Lung (tissue), 12 donors: ENCODE results near the gene DNAH5. TPM values are rescaled to one million over a fixed set of nuclear protein-coding genes. Genes with fewer than 3 reads are reported as not detected.

ENCODE experiments used
- ATAC-seq: fragments of 200-7000 bp; cut with Tn5 transposase; one replicate; pipeline ENCODE4 v1.9.1; 2020; ENCODE audit warnings: moderate number of reproducible peaks; ENCODE audit not compliant: insufficient read depth, low FRiP score
- DNase-seq, 3 donors: peaks; one replicate each; pipeline ENCODE4 v3.0.0-alpha.2; 2013 to 2017
- H3K27ac ChIP-seq, 2 donors: one replicate each; pipeline ENCODE4 v1.5.1; 2013; ENCODE audit warnings: mild to moderate bottlenecking in 2 of 2, moderate library complexity in 2 of 2, control low read depth in 1 of 2, inconsistent platforms in 1 of 2, low read depth in 1 of 2, low read length in 1 of 2
- H3K27me3 ChIP-seq, 3 donors: one replicate each; pipeline ENCODE4 v1.5.1; 2013; ENCODE audit warnings: low read length in 2 of 3; ENCODE audit not compliant: control insufficient read depth in 3 of 3, insufficient read depth in 3 of 3
- H3K36me3 ChIP-seq, 4 donors: one replicate each; pipeline ENCODE4 v1.5.1; 2013; ENCODE audit warnings: low read length in 4 of 4, mild to moderate bottlenecking in 1 of 4, moderate library complexity in 1 of 4; ENCODE audit not compliant: control insufficient read depth in 4 of 4, insufficient read depth in 4 of 4
- H3K4me1 ChIP-seq, 5 donors: one replicate each; pipeline ENCODE4 v1.5.1; 2013; ENCODE audit warnings: low read length in 5 of 5, mild to moderate bottlenecking in 2 of 5, moderate library complexity in 1 of 5; ENCODE audit not compliant: control insufficient read depth in 5 of 5, insufficient read depth in 5 of 5
- H3K4me3 ChIP-seq: one replicate; pipeline ENCODE4 v1.5.1; 2013; ENCODE audit warnings: mild to moderate bottlenecking, control low read depth, moderate library complexity
- H3K9ac ChIP-seq, 2 donors: one replicate each; pipeline ENCODE4 v1.5.1; 2013; ENCODE audit warnings: low read length in 2 of 2, control low read depth in 1 of 2; ENCODE audit not compliant: insufficient read depth in 1 of 2
- H3K9me3 ChIP-seq, 4 donors: one replicate each; pipeline ENCODE4 v1.5.1; 2013; ENCODE audit warnings: low read length in 3 of 4, mild to moderate bottlenecking in 1 of 4, moderate library complexity in 1 of 4; ENCODE audit not compliant: control insufficient read depth in 4 of 4, insufficient read depth in 3 of 4
- CTCF ChIP-seq: IDR thresholded peaks from 2 replicates; pipeline ENCODE4 v1.5.1; 2012; ENCODE audit warnings: mild to moderate bottlenecking; ENCODE audit errors: control extremely low read depth, extremely low read depth
- WGBS, 2 donors: extraction: QIAGEN DNeasy Blood & Tissue Kit; methylation state at CpG; one replicate each; pipeline ENCODE4 v1.1.7; 2013; 5-methylcytosine and 5-hydroxymethylcytosine counted together
- polyA plus RNA-seq, 2 donors: library from polyadenylated mRNA; stranded (reverse); fragments of 200-250 nt; gene quantifications; one replicate each; pipeline ENCODE4 v1.2.1, GENCODE V29; 2013
- total RNA-seq, 2 donors: library from RNA; depleted of rRNA in 1 of 2; stranded (reverse); fragments of >200 nt in 1 of 2; gene quantifications; one replicate each; pipeline ENCODE4 v1.2.1, GENCODE V29; 2014 to 2021
- donor health status: control.
- donor health status: control.
- donor health status: Bipolar disorder and iron deficiency.
- donor health status: healthy.
- donor health status: DM: yes; HTN: yes; CAD: no.

The DNAH5 gene
- total and polyA plus RNA-seq, 4 donors, result 2.7 to 29.7 (median 16.2) TPM

GRCh38 chr5:13660072-13660471 lies 284.4 kb downstream of the DNAH5 start:
- H3K27me3 ChIP-seq, result no peaks in the 10 kb centered on the region
- H3K9ac ChIP-seq, result no peak overlapping the region
- no peak for DNase-seq
- no peak for TF ChIP-seq CTCF
- H3K36me3 ChIP-seq, result no peaks in the 10 kb centered on the region
- H3K4me1 ChIP-seq, result no peaks in the 10 kb centered on the region
- no peak overlapping the region for H3K4me3 ChIP-seq
- no peak overlapping the region for H3K27ac ChIP-seq
- no peaks in the 10 kb centered on the region for H3K9me3 ChIP-seq
- no peak for ATAC-seq
- WGBS, 2 donors, result 45 to 56% methylated on average over 3 of the region's 3 CpGs

- Histone ChIP-seq H3K9me3 (no peaks in the 10 kb centered on the region), H3K4me3 (no peak overlapping the region), H3K4me1 (no peaks in the 10 kb centered on the region), H3K36me3 (no peaks in the 10 kb centered on the region), H3K9ac (no peak overlapping the region), H3K27ac (no peak overlapping the region), H3K27me3 (no peaks in the 10 kb centered on the region)
- peak in 1 of 3 donors; percentile 0 for DNase-seq
- WGBS, 2 donors, result 78 to 89% methylated on average over 3 of the region's 3 CpGs
- ATAC-seq, result no peak
- no peak for TF ChIP-seq CTCF
Observed at GRCh38 chr5:13659391-13659790, 285.1 kb downstream of the DNAH5 start.

GRCh38 chr5:13658761-13659160 lies 285.7 kb downstream of the DNAH5 start:
- 76 to 83% methylated on average over 4 of the region's 4 CpGs for WGBS, 2 donors
- no peak overlapping the region for H3K9ac ChIP-seq
- H3K27me3 ChIP-seq, result no peaks in the 10 kb centered on the region
- no peaks in the 10 kb centered on the region for H3K36me3 ChIP-seq
- DNase-seq, result no peak
- no peak for ATAC-seq
- no peak overlapping the region for H3K4me3 ChIP-seq
- H3K9me3 ChIP-seq, result no peaks in the 10 kb centered on the region
- no peaks in the 10 kb centered on the region for H3K4me1 ChIP-seq
- H3K27ac ChIP-seq, result no peak overlapping the region
- TF ChIP-seq CTCF, result no peak

DNA sequence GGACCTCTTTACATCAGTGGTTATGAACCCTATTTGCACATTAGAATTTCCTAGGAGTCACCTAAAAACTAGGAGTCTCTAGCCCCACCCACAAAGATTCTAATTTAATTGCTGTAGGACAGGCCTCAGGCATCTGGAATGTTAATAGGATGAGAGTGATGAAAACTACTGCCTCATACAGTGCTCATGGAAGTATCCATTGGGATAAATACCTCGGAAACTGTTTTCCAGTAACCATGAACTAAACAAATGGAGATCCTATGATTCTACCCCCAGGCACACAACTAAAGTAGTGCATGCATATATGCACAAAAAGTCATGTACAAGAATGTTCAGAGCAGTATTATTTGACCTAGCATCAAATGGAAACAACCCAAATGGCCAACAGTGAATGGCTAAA lies 286.3 kb downstream of the DNAH5 start:
- no peak for TF ChIP-seq CTCF
- H3K36me3 ChIP-seq, result no peaks in the 10 kb centered on the region
- 91 to 92% methylated on average over 1 of the region's 1 CpG for WGBS, 2 donors

More for the DNA sequence above, 286.3 kb downstream of the DNAH5 start:
- Histone ChIP-seq H3K9ac (no peak overlapping the region), H3K27me3 (no peaks in the 10 kb centered on the region), H3K4me1 (no peaks in the 10 kb centered on the region), H3K27ac (no peak overlapping the region), H3K4me3 (no peak overlapping the region), H3K9me3 (no peaks in the 10 kb centered on the region)
- no peak for ATAC-seq
- no peak for DNase-seq
